Choroid plexus epithelial cell (primary cell): ENCODE measurements around the gene TRANK1.

Experiments used
- DNase-seq: peaks from one replicate; pipeline ENCODE4 v3.0.0-alpha.2; 2010; ENCODE audit warnings: low read depth
- H3K4me3 ChIP-seq: 2 replicates; pipeline ENCODE4 v1.5.1; 2011; ENCODE audit warnings: low read depth, mild to moderate bottlenecking, control low read depth, low read length, moderate library complexity
- TF ChIP-seq, protein P1 (sequence below): conservative IDR thresholded peaks from 2 replicates; pipeline ENCODE4 v1.5.1; 2011; ENCODE audit warnings: low read depth, mild to moderate bottlenecking, control low read depth, inconsistent platforms, low read length, moderate library complexity

TRANK1 gene

DNA sequence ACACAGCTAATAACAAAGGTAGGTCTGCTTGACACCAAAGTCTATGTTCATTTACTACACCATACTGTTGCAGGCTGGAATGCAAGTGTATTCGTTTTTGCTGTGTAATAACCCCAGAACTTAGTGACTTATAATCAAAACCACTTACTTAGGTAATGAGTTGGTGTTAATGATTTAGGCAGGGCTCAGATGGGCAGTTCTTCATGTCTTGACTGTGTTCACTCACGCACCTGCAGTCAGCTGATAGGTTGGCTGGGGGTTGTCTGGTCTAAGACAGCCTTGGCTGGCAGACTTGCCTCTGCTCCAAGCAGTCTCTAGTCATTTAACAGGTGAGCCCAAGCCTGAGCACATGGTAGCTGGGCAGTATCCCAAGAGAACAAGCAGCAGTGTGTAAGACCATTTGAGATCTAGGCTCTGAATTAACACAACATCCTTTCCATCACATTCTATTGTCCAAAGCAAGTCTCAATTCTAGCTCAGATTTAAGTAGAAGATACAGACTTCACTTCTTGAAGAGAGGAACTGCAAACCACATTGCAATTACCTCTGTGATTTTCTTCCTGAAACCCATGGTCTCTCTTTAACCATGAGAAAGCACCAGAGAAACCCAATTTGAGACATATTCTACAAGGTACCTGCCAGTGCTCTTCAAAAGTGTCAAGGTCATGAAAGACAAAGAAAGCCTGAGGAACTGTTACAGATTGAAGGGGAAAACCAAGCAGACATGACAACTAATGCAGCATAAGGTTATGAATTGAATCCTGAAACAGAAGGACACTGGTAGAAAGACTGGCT lies 167.2 kb downstream of the TRANK1 start:
- TF ChIP-seq, protein P1, sequence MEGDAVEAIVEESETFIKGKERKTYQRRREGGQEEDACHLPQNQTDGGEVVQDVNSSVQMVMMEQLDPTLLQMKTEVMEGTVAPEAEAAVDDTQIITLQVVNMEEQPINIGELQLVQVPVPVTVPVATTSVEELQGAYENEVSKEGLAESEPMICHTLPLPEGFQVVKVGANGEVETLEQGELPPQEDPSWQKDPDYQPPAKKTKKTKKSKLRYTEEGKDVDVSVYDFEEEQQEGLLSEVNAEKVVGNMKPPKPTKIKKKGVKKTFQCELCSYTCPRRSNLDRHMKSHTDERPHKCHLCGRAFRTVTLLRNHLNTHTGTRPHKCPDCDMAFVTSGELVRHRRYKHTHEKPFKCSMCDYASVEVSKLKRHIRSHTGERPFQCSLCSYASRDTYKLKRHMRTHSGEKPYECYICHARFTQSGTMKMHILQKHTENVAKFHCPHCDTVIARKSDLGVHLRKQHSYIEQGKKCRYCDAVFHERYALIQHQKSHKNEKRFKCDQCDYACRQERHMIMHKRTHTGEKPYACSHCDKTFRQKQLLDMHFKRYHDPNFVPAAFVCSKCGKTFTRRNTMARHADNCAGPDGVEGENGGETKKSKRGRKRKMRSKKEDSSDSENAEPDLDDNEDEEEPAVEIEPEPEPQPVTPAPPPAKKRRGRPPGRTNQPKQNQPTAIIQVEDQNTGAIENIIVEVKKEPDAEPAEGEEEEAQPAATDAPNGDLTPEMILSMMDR: no peak
- no peak overlapping the region for H3K4me3 ChIP-seq
- no peak for DNase-seq
